HL-60 (cell line): Measurements from ENCODE around the gene HSPA14.

Experiments used
- CTCF ChIP-seq: IDR thresholded peaks from one replicate; pipeline ENCODE4 v1.5.1; 2011; ENCODE audit warnings: low read length, control low read depth, inconsistent platforms; ENCODE audit not compliant: insufficient read depth
- TF ChIP-seq, protein P1 (sequence below): IDR thresholded peaks from 2 replicates; pipeline ENCODE4 v1.6.1; 2012; ENCODE audit warnings: low read depth; ENCODE audit not compliant: insufficient replicate concordance

DNA sequence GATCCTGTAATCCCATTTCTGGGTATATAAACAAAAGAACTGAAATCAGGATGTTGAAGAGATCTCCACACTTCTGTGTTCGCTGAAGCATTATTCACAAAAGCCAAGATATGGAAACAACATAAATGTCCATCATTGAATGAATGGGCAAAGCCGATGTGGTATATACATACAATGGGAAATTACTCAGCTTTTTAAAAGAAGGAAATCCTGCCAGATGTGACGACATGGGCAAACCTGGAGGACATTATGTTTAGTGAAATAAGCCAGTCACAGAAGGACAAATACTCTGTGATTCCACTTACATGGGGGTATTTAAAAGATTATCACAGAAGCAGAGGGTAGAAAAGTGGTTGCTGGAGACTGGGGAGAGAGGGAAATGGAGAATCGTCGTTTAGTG, 39.5 kb upstream of the HSPA14 start:
- TF ChIP-seq, protein P1, sequence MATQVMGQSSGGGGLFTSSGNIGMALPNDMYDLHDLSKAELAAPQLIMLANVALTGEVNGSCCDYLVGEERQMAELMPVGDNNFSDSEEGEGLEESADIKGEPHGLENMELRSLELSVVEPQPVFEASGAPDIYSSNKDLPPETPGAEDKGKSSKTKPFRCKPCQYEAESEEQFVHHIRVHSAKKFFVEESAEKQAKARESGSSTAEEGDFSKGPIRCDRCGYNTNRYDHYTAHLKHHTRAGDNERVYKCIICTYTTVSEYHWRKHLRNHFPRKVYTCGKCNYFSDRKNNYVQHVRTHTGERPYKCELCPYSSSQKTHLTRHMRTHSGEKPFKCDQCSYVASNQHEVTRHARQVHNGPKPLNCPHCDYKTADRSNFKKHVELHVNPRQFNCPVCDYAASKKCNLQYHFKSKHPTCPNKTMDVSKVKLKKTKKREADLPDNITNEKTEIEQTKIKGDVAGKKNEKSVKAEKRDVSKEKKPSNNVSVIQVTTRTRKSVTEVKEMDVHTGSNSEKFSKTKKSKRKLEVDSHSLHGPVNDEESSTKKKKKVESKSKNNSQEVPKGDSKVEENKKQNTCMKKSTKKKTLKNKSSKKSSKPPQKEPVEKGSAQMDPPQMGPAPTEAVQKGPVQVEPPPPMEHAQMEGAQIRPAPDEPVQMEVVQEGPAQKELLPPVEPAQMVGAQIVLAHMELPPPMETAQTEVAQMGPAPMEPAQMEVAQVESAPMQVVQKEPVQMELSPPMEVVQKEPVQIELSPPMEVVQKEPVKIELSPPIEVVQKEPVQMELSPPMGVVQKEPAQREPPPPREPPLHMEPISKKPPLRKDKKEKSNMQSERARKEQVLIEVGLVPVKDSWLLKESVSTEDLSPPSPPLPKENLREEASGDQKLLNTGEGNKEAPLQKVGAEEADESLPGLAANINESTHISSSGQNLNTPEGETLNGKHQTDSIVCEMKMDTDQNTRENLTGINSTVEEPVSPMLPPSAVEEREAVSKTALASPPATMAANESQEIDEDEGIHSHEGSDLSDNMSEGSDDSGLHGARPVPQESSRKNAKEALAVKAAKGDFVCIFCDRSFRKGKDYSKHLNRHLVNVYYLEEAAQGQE: no peak
- no peak for TF ChIP-seq CTCF
